GM21717 (cell line): ENCODE measurements around the gene GAP43.

Source experiments
- ATAC-seq: cut with Tn5 transposase; IDR thresholded peaks from one replicate; pipeline ENCODE4 v1.9.1; 2021; ENCODE audit warnings: mild to moderate bottlenecking, moderate library complexity; ENCODE audit not compliant: unreplicated experiment

The GAP43 gene

DNA sequence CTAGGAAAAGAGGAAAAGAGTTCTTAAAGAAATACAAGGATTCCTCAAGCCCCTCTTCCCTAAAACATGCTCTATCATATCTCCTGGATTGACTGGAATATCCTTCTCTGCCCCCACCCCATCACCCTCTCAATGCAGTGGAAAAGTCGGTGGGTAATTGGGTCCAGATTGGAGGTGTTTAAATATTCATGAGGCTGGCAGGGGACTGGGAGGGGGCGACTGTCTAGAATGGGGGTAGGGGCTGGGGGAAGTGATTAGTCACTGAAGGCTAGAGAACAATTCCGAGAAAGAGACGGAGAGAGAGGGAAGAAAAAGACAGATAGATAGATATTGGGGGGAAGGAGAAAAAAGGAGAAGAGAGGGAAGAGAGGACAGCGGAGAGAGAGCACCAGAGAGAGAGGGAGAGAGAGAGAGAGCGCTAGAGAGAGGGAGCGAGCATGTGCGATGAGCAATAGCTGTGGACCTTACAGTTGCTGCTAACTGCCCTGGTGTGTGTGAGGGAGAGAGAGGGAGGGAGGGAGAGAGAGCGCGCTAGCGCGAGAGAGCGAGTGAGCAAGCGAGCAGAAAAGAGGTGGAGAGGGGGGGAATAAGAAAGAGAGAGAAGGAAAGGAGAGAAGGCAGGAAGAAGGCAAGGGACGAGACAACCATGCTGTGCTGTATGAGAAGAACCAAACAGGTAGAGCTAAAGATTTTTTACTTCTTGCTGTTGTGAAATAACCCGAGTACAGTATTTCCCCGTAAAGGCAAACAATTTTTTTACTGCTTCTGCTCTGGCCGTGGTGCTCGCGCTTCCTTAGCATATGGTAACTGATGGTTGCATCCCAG is at the start of gene GAP43:
Gene GAP43, plus strand, starts transcription at position 467 of the 825 bp plus-strand sequence. Its CDS starts 180 bp downstream, at position 647.
- no peak for ATAC-seq

GRCh38 chr3:115576325-115576875 is 46.9 kb upstream of the GAP43 start:
- ATAC-seq = no peak

- ATAC-seq = no peak
These were observed 46.3 kb upstream of the GAP43 start for GRCh38 chr3:115577000-115577399.

DNA sequence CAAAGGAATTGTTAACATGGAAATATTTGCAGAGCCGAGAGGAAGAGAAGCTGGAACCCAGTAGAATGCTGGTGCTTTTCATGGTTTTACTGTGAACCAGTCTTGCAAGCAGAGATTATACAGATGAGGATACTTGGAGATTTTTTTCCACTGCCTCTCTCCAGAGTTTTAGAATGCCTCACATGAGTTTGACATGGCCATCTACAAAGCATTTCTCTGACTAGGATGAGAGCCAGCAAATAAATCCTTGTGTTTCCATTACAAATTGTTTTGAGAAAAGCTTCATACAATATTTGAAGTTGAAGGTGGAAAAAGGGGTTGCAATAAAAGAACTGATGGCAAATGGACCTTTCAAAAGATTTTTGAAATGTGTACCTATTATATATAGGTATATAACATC is 45.0 kb upstream of the GAP43 start:
- ATAC-seq = no peak

DNA sequence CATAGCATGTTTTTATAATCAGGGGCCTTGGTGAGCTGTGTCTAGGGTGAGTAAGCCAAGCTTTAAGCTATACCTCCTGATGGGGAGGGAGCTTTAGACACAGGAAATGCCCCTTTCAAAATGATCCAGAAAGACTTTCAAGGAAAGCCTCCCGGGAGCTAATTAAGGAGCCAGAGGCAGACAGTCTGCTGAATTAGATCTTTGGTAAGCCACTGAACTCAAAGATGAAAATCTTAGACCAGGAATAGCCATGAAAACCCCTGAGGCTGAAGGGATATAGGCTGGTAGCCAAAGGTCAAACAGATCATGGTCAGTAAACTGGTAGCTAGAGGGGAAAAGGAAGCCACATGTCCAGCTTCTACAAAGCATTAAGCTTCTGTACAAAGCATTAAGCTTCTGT is 42.7 kb upstream of the GAP43 start:
- ATAC-seq = no peak

GRCh38 chr3:115581362-115582135 is 41.8 kb upstream of the GAP43 start:
- no peak for ATAC-seq

DNA sequence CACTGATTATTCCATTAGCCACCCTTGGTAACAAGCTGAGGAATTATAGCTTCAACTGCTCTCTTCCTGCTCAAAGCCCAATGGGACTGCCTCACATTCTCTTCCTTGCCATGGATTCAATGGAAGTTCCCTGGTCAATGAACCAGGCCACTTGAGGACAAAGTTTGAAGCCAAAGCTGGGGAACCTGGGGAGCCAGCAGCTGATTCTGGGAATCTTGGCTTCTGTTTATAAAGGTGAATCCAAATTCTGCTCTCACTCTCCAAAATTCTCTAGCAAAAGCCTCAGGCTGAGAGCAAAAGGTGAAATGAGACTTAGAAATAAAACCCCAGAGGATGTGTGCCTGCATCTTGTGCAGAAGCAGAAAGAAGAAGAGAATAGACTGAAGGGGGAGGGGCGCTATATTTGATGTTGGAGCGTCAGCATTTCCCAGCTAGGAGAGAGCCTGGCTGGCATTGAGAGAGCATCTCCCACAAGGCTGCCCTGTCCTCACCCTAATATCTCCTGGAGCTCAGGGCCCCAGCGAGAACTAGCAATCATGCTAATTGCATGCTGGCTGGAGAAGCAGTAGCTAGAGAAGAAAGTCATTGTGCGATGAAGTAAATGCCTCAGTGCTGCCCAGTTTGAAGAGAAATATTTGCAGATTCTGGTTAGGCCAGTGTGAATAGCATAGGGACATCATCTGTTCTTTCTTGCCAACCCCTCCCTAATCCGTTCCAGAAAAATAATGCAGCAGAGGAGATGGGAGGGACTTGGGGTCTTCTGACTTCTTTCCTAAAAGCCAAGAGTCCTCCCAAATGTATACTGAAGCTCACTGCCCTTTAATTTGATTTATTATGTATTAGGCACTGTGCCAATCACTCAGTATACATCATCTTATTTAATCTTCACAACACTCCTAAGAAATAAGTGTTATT is 34.9 kb upstream of the GAP43 start:
- ATAC-seq = no peak

- no peak for ATAC-seq
These were observed 32.4 kb upstream of the GAP43 start for GRCh38 chr3:115590873-115591272.

DNA sequence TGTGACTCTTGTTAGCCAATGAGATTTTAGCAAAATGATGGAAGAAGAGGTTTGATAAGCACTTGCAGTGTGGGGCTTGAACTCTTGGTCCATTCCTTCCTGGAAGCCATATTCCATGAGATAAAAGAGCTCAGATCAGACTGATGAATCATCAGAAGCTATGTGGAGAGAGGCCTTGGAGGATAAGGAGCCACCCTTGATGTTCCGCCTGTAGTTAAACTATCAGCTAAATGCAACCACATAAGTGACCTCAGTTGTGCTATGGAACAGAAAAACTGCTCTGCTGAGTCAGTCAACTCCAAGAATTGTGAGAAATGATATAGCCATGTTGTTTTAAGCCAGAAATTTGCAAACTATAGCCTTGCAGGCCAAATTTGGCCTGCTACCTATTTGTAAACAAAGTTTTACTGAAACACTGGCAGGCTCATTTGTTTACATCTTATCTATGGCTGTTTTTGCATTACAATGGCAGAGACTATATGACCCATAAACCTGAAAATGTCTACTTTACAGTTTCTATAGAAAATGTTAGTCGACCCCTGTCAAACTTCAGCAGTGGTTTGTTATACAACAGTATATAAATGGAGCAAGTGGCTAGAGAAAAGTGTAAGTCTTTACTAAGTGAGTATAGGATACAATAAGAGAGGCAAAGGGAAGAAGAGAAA is 27.6 kb upstream of the GAP43 start:
- ATAC-seq = no peak

DNA sequence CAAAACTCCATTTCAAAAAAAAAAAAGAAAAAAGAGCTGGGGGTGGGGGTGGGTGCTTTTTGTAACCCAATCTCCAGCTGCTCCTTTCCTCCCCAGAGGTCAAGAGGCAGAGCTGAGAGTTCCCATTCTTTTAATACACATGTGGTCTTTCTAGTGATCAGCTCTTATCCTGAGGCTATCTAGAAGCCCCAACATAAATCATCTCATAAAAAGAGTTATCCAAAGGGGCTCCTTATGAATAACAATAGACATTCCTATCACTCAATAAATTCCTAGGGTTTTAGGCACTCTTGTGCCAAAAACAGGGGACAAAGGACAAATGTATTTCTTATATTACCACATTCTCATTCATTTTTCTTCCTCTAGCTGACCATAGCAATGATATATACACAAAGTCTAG is 25.1 kb upstream of the GAP43 start:
- no peak for ATAC-seq

- ATAC-seq = no peak
These were observed 21.1 kb upstream of the GAP43 start for GRCh38 chr3:115602194-115602593.

DNA sequence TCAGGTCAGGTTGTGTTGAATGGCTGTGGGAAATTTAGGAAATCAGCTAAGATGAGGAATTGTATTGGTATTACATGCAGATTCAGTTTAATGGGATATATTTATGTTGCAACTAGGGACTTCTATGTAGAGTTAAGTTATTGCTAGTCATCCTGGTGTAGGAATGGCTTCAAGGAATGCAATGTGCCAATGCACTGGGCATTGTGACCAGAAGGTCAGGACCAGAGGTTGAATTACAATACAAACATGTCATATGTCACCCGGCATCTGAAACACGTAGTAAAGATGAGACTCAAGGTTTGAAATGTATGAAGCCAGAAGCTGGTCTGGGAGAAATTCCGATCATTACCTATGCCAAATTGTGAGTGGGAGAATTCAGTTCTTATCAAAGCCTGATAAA is 11.7 kb upstream of the GAP43 start:
- ATAC-seq = no peak

GRCh38 chr3:115615001-115615814 is 8.1 kb upstream of the GAP43 start:
- ATAC-seq = no peak

GRCh38 chr3:115616461-115616860 is 6.8 kb upstream of the GAP43 start:
- ATAC-seq = peak; percentile 86

DNA sequence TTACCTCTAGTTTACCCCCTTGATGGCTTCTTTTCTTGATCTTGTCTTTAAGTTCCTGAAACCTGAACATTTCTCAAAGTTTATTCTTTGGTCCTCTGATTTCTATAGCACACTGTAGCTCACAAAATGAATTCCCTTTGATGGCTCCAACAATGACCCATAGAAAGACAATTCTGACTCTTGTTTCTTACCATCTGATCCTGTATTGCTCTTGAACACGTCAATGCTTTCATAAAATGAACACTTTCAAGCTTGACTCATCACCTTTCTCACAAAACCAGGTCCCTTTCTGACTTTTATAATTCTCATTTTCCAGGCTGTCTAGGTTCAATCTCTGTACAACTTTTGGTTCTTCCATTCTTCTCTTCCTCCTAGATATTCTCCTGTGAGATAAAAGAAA is 5.7 kb upstream of the GAP43 start:
- ATAC-seq = peak; percentile 49

DNA sequence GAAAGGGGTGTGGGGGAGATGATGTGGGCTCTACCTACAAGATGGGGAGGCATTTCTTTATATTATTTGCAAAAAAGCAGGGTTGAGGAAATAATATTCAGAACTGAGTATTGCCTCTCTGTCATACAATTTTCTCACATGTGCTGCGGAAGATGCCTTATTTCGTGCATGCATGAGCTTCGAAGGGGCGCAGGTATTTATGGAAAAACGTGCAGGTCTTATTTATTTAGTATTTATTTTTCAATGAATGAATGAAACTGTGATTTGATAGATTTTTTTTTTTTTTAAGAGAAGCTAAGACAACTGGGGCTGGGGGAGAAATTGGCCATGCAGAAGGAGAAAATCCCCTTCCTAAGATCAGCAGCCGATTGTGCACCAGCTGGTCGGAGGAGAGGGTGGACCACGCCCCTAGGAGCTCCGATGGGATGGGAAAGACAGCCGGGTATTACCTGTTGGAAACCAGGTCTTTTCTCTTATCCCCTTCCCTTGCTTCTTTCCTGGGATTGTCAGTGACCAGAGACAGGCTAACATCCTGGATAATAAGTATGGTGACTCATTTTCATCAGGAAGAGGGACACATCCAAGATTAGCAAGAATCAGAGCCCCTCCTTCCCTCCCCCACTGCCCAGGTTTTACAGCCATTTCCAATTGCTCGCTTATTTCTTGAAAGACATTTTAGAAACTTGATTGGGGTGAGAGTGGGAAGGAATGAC is 875 bp downstream of the GAP43 start:
- ATAC-seq = no peak

DNA sequence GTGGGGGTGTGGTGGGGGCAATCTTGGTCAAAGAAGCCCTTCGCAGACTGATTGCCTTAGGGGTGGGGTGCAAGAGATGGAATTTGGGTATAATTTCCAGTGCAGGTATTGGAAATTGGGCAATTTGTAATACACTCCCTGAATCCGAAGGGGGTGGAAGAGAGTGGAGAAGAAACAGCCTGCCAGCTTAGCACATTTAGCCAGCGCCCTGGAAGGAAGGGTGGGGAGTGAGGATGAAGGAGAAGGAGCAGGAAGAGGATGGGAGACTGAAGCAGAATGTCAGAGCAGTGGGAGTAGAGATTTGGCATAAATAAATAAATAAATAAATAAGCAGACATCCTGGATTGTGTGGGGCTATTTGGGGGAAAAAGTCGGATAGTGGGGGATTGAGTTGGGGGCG is 1.6 kb downstream of the GAP43 start:
- ATAC-seq = no peak

- no peak for ATAC-seq
These were observed 2.7 kb downstream of the GAP43 start for GRCh38 chr3:115626006-115626409.

DNA sequence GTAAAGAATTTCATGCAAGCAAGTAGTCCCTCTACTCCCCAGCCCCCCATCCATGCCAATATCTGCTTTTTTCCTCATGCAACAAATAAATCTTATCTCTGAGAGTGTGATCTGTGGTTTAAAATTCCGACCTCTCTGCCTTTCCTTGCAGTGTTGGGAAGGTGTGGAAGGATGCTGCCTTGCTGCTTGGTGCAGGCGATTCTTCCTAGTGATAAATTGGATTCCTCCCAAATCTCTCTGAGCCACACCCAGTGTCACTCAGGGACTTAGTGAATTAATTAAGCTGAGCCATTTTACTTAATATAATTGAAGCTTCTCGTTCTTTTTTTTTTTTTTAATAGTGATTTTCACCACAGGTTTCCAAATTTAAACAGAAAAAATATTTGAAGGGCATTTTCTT is 3.4 kb downstream of the GAP43 start:
- no peak for ATAC-seq
